ENCODE data around the gene ZNF664. TPM values are rescaled to one million over a fixed set of nuclear protein-coding genes. Genes with fewer than 3 reads are reported as not detected.

Gene ZNF664
- total RNA-seq, 1 donor from 2014 or later = 310 TPM

DNA sequence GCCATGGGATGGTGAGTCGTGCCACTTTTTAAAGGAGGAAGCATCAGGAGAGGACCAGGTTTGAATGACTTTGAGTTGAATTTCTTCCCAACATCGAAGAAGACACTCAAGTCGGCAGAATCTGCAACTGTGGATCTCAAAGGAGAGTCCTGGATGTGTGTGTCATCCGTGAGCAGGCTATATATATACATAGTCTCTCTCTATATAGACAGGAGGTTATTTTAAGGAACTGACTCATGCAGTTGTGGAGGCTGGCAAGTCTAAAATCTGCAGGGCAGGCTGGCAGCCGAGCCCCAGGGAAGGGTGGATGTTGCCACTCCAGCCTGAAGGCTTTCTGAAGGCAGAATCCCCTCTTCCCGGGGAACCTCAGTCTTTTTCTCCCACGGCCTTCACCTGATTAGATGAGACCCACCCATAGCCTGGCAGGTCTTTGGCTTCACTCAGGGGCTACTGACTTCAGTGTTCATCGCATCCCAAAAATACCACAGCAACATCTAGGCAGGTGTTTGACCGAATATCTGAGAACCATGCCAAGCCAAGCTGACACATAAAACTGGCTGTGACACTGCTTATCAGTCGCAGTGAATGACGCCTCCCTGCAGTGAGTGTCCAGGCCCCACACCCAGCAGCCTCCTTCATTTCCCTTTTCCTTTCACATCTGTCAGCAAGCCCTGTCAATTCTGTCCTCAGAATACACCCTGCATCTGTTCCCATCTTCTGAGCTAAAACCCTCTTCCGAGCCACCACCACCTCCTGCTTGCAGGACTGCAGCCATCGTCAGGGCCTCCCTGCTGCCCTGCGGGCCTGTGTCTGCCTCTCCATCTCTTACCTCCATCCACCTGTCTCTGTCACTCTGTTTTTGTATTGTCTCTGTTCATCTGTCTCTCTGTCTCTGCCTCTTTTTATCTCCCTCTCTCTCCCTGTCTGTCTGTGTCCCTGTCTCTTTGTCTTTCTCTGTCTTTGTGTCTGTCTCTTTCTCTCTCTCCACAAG, 54.0 kb downstream of the ZNF664 start:
- DNase-seq = no peak
- Mint-ChIP-seq H3K4me3 (ENCODE audit: unreplicated experiment) (peak overlapping the region; percentile 0), H3K27me3 (ENCODE audit: unreplicated experiment) (peaks cover 7% of the 10 kb centered on the region), H3K4me1 (ENCODE audit: low read depth, unreplicated experiment) (peaks cover 22% of the 10 kb centered on the region), H3K36me3 (ENCODE audit: unreplicated experiment) (peaks cover 3% of the 10 kb centered on the region), H3K27ac (ENCODE audit: unreplicated experiment) (peak overlapping the region; percentile 15), H3K9me3 (ENCODE audit: unreplicated experiment) (peaks cover 11% of the 10 kb centered on the region)
- no peak for TF ChIP-seq CTCF (IDR thresholded peaks at IDR 0.05; ENCODE audit: partially characterized antibody, unreplicated experiment)

- Mint-ChIP-seq H3K4me3 (ENCODE audit: unreplicated experiment) (no peak overlapping the region), H3K27me3 (ENCODE audit: unreplicated experiment) (peaks cover 7% of the 10 kb centered on the region), H3K4me1 (ENCODE audit: low read depth, unreplicated experiment) (peaks cover 22% of the 10 kb centered on the region), H3K27ac (ENCODE audit: unreplicated experiment) (peak overlapping the region; percentile 15), H3K9me3 (ENCODE audit: unreplicated experiment) (peaks cover 9% of the 10 kb centered on the region), H3K36me3 (ENCODE audit: unreplicated experiment) (no peaks in the 10 kb centered on the region)
- no peak for TF ChIP-seq CTCF (IDR thresholded peaks at IDR 0.05; ENCODE audit: partially characterized antibody, unreplicated experiment)
- DNase-seq = no peak
Observed at GRCh38 chr12:124027753-124028554, 54.9 kb downstream of the ZNF664 start.

DNA sequence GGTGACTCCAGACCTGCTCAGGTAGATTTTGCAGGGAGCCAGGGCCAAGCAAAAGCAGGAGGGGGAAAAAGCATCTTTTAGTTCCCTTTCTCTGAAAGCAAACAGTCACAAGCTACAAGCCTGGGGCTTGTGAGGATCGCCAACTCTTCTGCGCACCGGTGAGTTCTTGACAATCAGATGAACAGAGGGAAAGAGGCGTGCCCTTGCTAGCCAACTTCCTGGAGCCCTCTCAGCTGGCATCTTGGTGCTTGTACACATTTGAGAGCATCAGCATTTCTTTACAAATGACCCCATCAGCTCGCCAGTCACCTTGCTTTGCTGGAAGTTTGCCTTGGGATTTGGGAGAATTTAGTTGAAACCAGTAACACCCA, 55.5 kb downstream of the ZNF664 start:
- H3K27me3 Mint-ChIP-seq (ENCODE audit: unreplicated experiment) = peaks cover 7% of the 10 kb centered on the region

DNA sequence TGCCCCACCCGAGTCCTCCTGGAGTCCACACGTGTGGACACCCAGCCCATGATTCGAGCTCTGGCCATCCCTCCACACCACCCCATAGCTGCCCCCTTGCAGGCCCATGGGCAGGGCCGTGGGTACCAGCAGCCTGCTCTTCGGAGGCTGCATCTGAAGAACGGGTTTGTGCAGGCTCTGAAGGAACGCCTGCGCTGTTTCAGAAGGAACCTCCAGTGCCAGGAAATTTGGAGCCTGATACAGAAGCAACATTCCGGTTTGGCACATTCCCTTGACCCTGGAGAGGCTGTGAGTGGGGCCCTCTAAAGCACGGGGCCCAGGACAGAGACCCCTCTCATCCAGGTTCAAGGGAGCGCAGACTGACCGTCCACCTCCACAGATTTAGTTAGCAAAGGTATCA, 57.0 kb downstream of the ZNF664 start:
- Mint-ChIP-seq H3K27me3 (ENCODE audit: unreplicated experiment) (peaks cover 7% of the 10 kb centered on the region), H3K9me3 (ENCODE audit: unreplicated experiment) (peaks cover 9% of the 10 kb centered on the region), H3K36me3 (ENCODE audit: unreplicated experiment) (no peaks in the 10 kb centered on the region), H3K27ac (ENCODE audit: unreplicated experiment) (no peak overlapping the region), H3K4me3 (ENCODE audit: unreplicated experiment) (no peak overlapping the region), H3K4me1 (ENCODE audit: low read depth, unreplicated experiment) (peaks cover 24% of the 10 kb centered on the region)
- no peak for DNase-seq
- TF ChIP-seq CTCF (IDR thresholded peaks at IDR 0.05; ENCODE audit: partially characterized antibody, unreplicated experiment) = no peak

More for the DNA sequence above, 55.5 kb downstream of the ZNF664 start:
- Mint-ChIP-seq H3K9me3 (ENCODE audit: unreplicated experiment) (peaks cover 9% of the 10 kb centered on the region), H3K4me3 (ENCODE audit: unreplicated experiment) (no peak overlapping the region), H3K27ac (ENCODE audit: unreplicated experiment) (no peak overlapping the region), H3K4me1 (ENCODE audit: low read depth, unreplicated experiment) (peaks cover 21% of the 10 kb centered on the region), H3K36me3 (ENCODE audit: unreplicated experiment) (no peaks in the 10 kb centered on the region)
- DNase-seq = no peak
- no peak for TF ChIP-seq CTCF (IDR thresholded peaks at IDR 0.05; ENCODE audit: partially characterized antibody, unreplicated experiment)
